Activated naive CD4-positive, alpha-beta T cell treated with anti-CD3 and anti-CD28 coated beads, Interleukin-2, amount 50 U/mL, for 72 hours (primary cell): Measurements from ENCODE around the gene ZNF608. TPM values are rescaled to one million over a fixed set of nuclear protein-coding genes. Genes with fewer than 3 reads are reported as not detected.

ENCODE experiments used
- ATAC-seq, 2 donors: fragments of 150-1000 bp; cut with Tn5 transposase; 2 replicates each; pipeline ENCODE4 v1.10.0; 2021; ENCODE audit warnings: mild to moderate bottlenecking in 2 of 2, moderate library complexity in 2 of 2
- DNase-seq, 2 donors: peaks; one replicate each; pipeline ENCODE4 v3.0.0; 2021 to 2022; ENCODE audit warnings: low spot score in 2 of 2
- H3K27ac Mint-ChIP-seq, 2 donors: one replicate each; pipeline ENCODE4 v1.8.0; 2022; ENCODE audit warnings: mild to moderate bottlenecking in 2 of 2, mixed read lengths in 2 of 2
- H3K36me3 Mint-ChIP-seq, 2 donors: one replicate each; pipeline ENCODE4 v1.8.0; 2022; ENCODE audit warnings: mixed read lengths in 2 of 2
- H3K9me3 Mint-ChIP-seq, 2 donors: one replicate each; pipeline ENCODE4 v1.8.0; 2022; ENCODE audit warnings: mixed read lengths in 2 of 2
- total RNA-seq, 2 donors: library from RNA; stranded (reverse); gene quantifications; one replicate each; pipeline ENCODE4 v1.2.3, GENCODE V29; 2022

The ZNF608 gene
- total RNA-seq, 2 donors from 2014 or later: not detected

- Mint-ChIP-seq H3K27ac (no peak overlapping the region), H3K36me3 (no peaks in the 10 kb centered on the region), H3K9me3 (peaks cover 6 to 11% of the 10 kb centered on the region in 2 donors)
- no peak for DNase-seq
- ATAC-seq: no peak
Measured at GRCh38 chr5:124713595-124713994, 32.8 kb downstream of the ZNF608 start.

- Mint-ChIP-seq H3K36me3 (no peaks in the 10 kb centered on the region), H3K27ac (no peak overlapping the region), H3K9me3 (peaks cover 6 to 11% of the 10 kb centered on the region in 2 donors)
- no peak for ATAC-seq
- DNase-seq: no peak
Measured at GRCh38 chr5:124712731-124713305, 33.6 kb downstream of the ZNF608 start.

- Mint-ChIP-seq H3K27ac (no peak overlapping the region), H3K36me3 (no peaks in the 10 kb centered on the region), H3K9me3 (peaks cover 6 to 11% of the 10 kb centered on the region in 2 donors)
- DNase-seq (no peak), ATAC-seq (no peak)
Measured at GRCh38 chr5:124708086-124708485, 38.4 kb downstream of the ZNF608 start.

GRCh38 chr5:124707520-124707919 is 38.9 kb downstream of the ZNF608 start:
- DNase-seq: no peak
- no peak for ATAC-seq
- H3K36me3 Mint-ChIP-seq: no peaks in the 10 kb centered on the region
- H3K27ac Mint-ChIP-seq: no peak overlapping the region
- H3K9me3 Mint-ChIP-seq: peaks cover 6 to 11% of the 10 kb centered on the region in 2 donors

GRCh38 chr5:124706729-124707361 is 39.6 kb downstream of the ZNF608 start:
- DNase-seq (no peak), ATAC-seq (no peak)
- Mint-ChIP-seq H3K9me3 (peaks cover 6% of the 10 kb centered on the region in 2 donors), H3K36me3 (no peaks in the 10 kb centered on the region), H3K27ac (no peak overlapping the region)

- no peak for DNase-seq
- no peak for ATAC-seq
- no peaks in the 10 kb centered on the region for H3K36me3 Mint-ChIP-seq
- no peak overlapping the region for H3K27ac Mint-ChIP-seq
- no peaks in the 10 kb centered on the region for H3K9me3 Mint-ChIP-seq
Measured at GRCh38 chr5:124706051-124706450, 40.4 kb downstream of the ZNF608 start.

- Mint-ChIP-seq H3K27ac (no peak overlapping the region), H3K36me3 (no peaks in the 10 kb centered on the region), H3K9me3 (no peaks in the 10 kb centered on the region)
- DNase-seq (no peak), ATAC-seq (no peak)
Measured at GRCh38 chr5:124705577-124705976, 40.9 kb downstream of the ZNF608 start.

- Mint-ChIP-seq H3K9me3 (peaks cover 4% of the 10 kb centered on the region in 2 donors), H3K36me3 (no peaks in the 10 kb centered on the region), H3K27ac (no peak overlapping the region)
- ATAC-seq: no peak
- no peak for DNase-seq
Measured at GRCh38 chr5:124704594-124705284, 41.7 kb downstream of the ZNF608 start.

- Mint-ChIP-seq H3K9me3 (peaks cover 6 to 7% of the 10 kb centered on the region in 2 donors), H3K36me3 (no peaks in the 10 kb centered on the region), H3K27ac (no peak overlapping the region)
- DNase-seq: no peak
- ATAC-seq: no peak
Measured at GRCh38 chr5:124703995-124704394, 42.4 kb downstream of the ZNF608 start.

- H3K9me3 Mint-ChIP-seq: peaks cover 6 to 7% of the 10 kb centered on the region in 2 donors
- ATAC-seq (no peak), DNase-seq (no peak)
- H3K36me3 Mint-ChIP-seq: no peaks in the 10 kb centered on the region
- H3K27ac Mint-ChIP-seq: no peak overlapping the region
Measured at GRCh38 chr5:124702525-124702924, 43.9 kb downstream of the ZNF608 start.

GRCh38 chr5:124701873-124702425 is 44.5 kb downstream of the ZNF608 start:
- DNase-seq: no peak
- H3K36me3 Mint-ChIP-seq: no peaks in the 10 kb centered on the region
- peaks cover 6 to 7% of the 10 kb centered on the region in 2 donors for H3K9me3 Mint-ChIP-seq
- no peak for ATAC-seq
- H3K27ac Mint-ChIP-seq: no peak overlapping the region

- Mint-ChIP-seq H3K36me3 (no peaks in the 10 kb centered on the region), H3K9me3 (peaks cover 6 to 7% of the 10 kb centered on the region in 2 donors), H3K27ac (no peak overlapping the region)
- ATAC-seq: no peak
- DNase-seq: no peak
Measured at GRCh38 chr5:124701016-124701415, 45.4 kb downstream of the ZNF608 start.

- no peak for DNase-seq
- peaks cover 6 to 7% of the 10 kb centered on the region in 2 donors for H3K9me3 Mint-ChIP-seq
- ATAC-seq: no peak
- no peaks in the 10 kb centered on the region for H3K36me3 Mint-ChIP-seq
- no peak overlapping the region for H3K27ac Mint-ChIP-seq
Measured at GRCh38 chr5:124700333-124700732, 46.1 kb downstream of the ZNF608 start.

GRCh38 chr5:124698770-124699169 is 47.7 kb downstream of the ZNF608 start:
- Mint-ChIP-seq H3K27ac (no peak overlapping the region), H3K9me3 (peaks cover 6 to 7% of the 10 kb centered on the region in 2 donors), H3K36me3 (no peaks in the 10 kb centered on the region)
- ATAC-seq: no peak
- no peak for DNase-seq

- peaks cover 6 to 7% of the 10 kb centered on the region in 2 donors for H3K9me3 Mint-ChIP-seq
- no peaks in the 10 kb centered on the region for H3K36me3 Mint-ChIP-seq
- no peak overlapping the region for H3K27ac Mint-ChIP-seq
- ATAC-seq (no peak), DNase-seq (no peak)
Measured at GRCh38 chr5:124697933-124698591, 48.4 kb downstream of the ZNF608 start.

- Mint-ChIP-seq H3K36me3 (no peaks in the 10 kb centered on the region), H3K9me3 (peaks cover 6 to 7% of the 10 kb centered on the region in 2 donors), H3K27ac (no peak overlapping the region)
- no peak for ATAC-seq
- no peak for DNase-seq
Measured at GRCh38 chr5:124697501-124697900, 48.9 kb downstream of the ZNF608 start.

GRCh38 chr5:124696898-124697297 is 49.5 kb downstream of the ZNF608 start:
- ATAC-seq: no peak
- H3K36me3 Mint-ChIP-seq: no peaks in the 10 kb centered on the region
- no peak for DNase-seq
- H3K27ac Mint-ChIP-seq: no peak overlapping the region
- H3K9me3 Mint-ChIP-seq: peaks cover 6 to 7% of the 10 kb centered on the region in 2 donors
